22Rv1 (cell line): ENCODE measurements around the gene TMC2.
"Not testable (repeated sequence)": the region's sequence is repeated elsewhere in the genome, so short reads cannot be mapped to it uniquely, and the experiment has no call there.

Source experiments
- H3K27ac ChIP-seq: fragments of 450-650 bp; 2 replicates; pipeline ENCODE4 v1.5.1; 2017
- CTCF ChIP-seq: fragments of 450-650 bp; IDR thresholded peaks from 2 replicates; pipeline ENCODE4 v1.5.1; 2017; ENCODE audit warnings: mild to moderate bottlenecking
- ZFX ChIP-seq: fragments of 450-650 bp; IDR thresholded peaks from 2 replicates; pipeline ENCODE4 v1.6.1; 2017; ENCODE audit warnings: antibody characterized with exemption, borderline replicate concordance

The TMC2 gene

GRCh38 chr20:2659547-2659946 is 123.2 kb downstream of the TMC2 start:
- TF ChIP-seq CTCF (no peak), ZFX (no peak)
- peak overlapping the region; percentile 20 for H3K27ac ChIP-seq

GRCh38 chr20:2663364-2663886 is 127.1 kb downstream of the TMC2 start:
- no peak for TF ChIP-seq ZFX
- no peak for TF ChIP-seq CTCF
- H3K27ac ChIP-seq = peak overlapping the region; percentile 94

GRCh38 chr20:2663887-2664719 is 127.7 kb downstream of the TMC2 start, which contains the start of gene IDH3B:
IDH3B (minus strand) TSS chr20:2664216; CDS start chr20:2664188, 28 bp downstream.
- TF ChIP-seq CTCF = no peak
- no peak for TF ChIP-seq ZFX
- H3K27ac ChIP-seq = peak within 1 kb of the TSS; percentile 94

GRCh38 chr20:2671977-2672376 is 135.6 kb downstream of the TMC2 start:
- TF ChIP-seq CTCF (peak; percentile 30), ZFX (no peak)
- H3K27ac ChIP-seq = no peak overlapping the region

GRCh38 chr20:2672446-2672845 is 136.1 kb downstream of the TMC2 start:
- no peak overlapping the region for H3K27ac ChIP-seq
- TF ChIP-seq CTCF (no peak), ZFX (no peak)

- no peak overlapping the region for H3K27ac ChIP-seq
- TF ChIP-seq ZFX = no peak
- no peak for TF ChIP-seq CTCF
Measured at GRCh38 chr20:2673453-2673852, 137.1 kb downstream of the TMC2 start.

GRCh38 chr20:2680046-2680445 is 143.7 kb downstream of the TMC2 start:
- TF ChIP-seq ZFX = no peak
- TF ChIP-seq CTCF = no peak

GRCh38 chr20:2682040-2682439 is 145.7 kb downstream of the TMC2 start:
- H3K27ac ChIP-seq = not testable (repeated sequence)

More at GRCh38 chr20:2680046-2680445, 143.7 kb downstream of the TMC2 start:
- no peak overlapping the region for H3K27ac ChIP-seq

GRCh38 chr20:2684817-2685216 is 148.4 kb downstream of the TMC2 start:
- not testable (repeated sequence) for H3K27ac ChIP-seq
